NCI-H2171 (cell line): ENCODE results near the gene SH3BP4.

Source experiments
- DNase-seq: peaks from one replicate; lab custom pipeline; 2025; lab: John Stamatoyannopoulos, UW

SH3BP4 gene

DNA sequence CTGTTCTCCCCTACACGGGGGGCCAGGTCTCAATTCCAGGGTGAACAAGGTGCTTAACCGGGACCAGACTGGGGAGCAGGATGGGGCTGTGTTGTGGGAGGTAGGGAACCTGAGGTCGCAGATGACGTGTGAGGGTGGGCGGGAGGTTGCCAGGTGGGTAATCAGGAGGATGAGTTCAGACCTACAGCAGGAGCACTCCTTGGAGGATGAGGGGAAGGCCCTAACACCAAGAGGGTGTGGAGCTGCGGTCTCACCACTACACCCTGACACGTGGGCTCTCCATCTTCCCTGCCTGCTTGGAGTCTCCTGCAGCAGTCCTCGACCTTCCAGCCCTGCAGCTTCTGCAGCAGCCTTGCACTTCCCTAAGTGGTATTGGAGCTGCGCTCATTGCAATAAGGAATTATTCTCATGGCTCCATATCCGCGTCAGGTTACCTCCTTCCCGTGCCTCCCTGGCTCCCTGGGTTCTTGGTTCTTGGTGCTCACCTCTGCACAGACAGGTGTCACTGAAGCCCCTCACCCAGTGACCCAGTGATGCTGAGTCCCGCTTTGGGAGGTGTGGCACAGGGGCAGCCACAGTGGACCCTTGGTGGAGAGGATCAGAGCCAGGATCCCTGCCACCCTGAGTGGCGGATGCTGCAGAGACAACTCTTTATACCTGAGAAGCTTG is 15.5 kb downstream of the SH3BP4 start:
- no peak for DNase-seq

- no peak for DNase-seq
Observed at GRCh38 chr2:234967870-234968208, 16.0 kb downstream of the SH3BP4 start.

DNA sequence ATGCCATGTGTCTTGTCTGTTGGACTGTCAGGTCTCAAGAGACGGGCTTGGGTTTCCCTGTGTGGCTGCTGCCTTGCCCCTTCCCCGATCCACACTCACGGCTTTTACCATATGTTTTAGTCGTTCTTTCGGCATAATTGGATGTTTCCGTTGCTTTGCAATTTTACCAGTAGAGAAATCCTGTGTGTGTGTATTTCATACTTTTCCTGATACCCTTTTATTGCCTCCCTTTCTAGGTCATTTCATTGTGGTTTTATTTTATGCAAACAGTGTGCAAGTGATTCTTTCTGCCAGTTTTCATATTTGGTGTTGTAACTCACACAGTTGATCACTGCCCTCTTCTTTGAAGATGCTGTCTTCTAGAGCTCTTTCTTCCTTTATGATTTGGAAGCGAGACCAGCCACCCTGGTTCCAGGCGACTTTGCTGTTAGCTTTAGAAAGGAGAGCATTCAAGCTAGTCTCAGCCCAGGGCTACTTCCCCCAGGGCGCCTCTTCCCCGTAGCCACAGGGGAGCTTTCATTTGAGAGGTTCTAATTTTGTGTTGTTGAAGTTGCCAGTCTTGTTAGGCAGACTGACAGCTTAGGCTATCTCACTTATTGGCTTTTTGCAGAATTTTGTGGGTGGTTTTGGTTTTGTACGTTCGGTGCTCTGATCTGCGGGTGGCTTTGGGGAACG is 17.0 kb downstream of the SH3BP4 start:
- peak; percentile 62 for DNase-seq

DNA sequence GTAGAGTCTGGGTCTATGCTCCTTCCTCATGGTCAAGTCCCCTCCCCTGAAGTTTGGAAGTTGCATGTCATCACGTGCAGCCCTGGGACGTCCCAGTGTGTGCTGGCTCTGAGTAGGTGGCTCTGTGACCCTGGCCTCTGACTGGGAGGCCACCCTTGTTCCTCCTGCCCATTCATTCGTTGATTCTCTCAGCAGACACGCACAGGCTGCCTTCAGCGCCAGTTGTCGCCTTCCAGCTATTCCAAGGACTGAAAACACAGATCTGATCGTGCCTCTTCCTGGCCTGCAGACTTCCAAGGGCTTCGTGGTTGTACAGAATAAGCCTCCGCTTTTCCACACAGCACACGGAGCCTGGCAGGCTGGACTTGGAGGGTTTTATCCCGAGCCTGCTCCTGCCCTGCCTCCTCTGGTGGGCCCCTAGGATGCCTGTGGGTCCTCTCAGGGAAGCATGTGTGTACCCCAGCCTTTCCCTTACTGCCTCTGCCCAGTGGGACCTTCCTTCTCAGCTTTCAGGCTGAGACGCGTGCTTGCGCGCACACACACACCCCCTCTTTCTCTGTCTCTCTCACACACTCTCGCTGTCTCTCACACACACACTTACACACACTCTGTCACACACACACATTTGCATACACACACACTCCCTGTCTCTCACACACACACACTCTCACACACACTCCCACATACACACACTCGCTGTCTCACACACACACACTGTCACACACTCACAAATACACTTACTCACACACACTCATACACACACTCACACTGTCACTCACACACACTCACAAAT is 17.7 kb downstream of the SH3BP4 start:
- no peak for DNase-seq

DNA sequence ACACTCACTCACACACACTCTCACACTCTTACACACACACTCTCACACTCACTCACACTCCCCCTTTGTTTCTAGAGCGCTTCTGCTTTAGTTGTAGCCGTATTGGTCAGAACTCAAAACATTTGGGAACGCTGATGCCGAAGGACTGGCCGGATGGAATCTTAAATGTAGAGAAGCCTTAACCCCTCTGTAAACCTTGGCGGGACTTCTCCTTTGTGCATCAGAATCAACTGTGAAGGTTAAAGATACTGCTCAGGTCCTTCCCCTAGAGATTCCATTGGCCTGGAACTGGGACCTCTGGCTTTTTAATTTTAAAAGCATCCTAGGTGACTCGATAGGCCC is 18.3 kb downstream of the SH3BP4 start:
- no peak for DNase-seq

DNA sequence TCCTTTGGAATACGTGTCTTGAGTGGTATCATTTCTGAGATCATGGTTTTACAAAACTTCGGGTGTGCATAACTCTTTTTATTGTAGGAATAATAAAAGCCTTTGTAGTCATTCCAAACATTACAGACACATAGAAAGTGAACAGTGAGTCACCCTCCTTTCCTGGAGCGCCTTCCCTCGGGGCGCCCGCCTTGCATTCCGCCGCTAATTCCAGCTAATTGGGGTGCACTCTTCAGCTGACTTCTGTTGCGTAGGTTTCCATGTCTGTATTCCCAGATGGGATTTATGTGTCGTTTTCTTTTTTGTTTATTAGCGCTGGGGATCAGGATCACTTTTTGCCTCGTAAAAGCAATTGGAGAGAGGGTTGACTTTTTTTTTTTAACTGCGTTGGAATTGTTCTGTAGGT is 18.7 kb downstream of the SH3BP4 start:
- DNase-seq: no peak

DNA sequence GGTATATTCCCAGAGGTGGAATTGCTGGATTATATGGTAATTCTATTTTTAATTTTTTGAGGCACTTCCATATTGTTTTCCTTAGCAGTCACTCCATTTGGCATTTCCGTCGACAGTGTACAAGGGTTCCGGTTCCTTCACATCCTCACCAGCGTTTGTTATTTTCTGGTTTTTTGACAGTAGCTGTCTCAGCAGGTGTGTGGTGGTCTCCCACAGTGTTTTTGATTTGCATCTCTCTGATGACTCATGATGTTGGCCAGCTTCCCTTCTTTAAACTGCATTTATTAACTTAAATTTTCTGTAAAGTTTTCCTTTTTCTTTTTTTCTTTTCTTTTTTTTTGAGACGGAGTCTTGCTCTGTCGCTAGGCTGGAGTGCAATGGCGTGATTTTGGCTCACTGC is 19.7 kb downstream of the SH3BP4 start:
- no peak for DNase-seq

GRCh38 chr2:234973008-234973407 is 21.2 kb downstream of the SH3BP4 start:
- DNase-seq: no peak

GRCh38 chr2:234974501-234975385 is 22.9 kb downstream of the SH3BP4 start:
- no peak for DNase-seq

- DNase-seq: no peak
Observed at GRCh38 chr2:234975611-234976010, 23.8 kb downstream of the SH3BP4 start.

GRCh38 chr2:234976479-234977227 is 24.8 kb downstream of the SH3BP4 start:
- DNase-seq: no peak

DNA sequence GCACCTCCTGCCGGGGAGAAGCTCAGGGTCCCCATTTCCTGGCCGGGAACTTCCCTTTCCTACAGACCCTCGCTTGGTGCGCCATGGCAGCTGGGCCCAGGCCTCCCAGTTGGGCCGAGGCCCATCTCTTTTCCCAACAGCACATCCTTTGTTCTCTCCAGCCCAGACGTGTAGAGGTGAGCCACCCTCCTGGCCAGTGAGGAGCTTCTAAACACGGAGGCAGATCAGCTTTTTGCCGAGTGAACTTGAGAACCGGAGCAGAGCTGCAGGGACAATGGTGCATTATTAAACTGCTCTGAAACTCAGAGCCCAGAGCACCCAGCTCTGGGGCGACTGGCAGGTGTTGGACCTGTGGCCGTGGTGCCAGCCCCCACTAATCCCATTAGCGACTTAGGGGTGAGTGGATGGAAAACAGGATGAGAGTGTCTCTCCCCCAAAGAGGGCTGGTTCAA is 25.4 kb downstream of the SH3BP4 start:
- no peak for DNase-seq

DNA sequence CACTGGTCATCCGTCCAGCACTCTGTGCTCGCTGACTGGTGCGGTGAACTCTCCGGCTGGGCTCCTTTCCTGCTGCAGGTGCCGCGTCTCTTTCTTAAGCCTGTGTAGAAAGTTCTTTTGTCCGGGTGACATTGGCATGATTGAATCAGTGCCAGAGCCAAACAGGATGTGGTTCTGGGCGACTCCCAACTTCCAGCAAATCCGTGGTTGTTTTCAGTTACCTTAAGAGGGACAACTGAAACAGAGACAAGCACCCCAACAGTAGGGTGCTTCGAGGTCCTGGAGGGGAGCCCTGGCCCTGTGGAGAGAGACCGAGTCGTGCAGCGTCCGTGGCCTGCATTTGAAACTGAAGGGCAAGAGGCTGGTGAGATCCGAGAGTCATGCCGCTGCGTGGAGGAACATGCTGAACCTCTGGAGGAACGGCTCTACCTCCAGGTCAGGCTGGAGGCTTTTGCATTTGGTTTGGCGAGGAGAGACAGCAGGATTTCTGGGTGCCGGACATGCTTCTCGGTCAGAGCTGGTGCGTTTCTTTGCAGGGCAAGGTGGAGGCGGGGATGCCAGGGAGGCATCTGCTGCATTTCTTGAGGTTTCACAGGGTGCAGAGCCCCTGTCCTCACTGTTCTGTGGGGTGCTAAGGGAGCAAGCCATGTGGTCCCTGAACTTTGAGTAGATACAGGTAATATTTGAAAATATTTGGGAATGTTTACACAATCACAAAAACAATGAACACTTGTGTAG is 26.8 kb downstream of the SH3BP4 start:
- DNase-seq: no peak

DNA sequence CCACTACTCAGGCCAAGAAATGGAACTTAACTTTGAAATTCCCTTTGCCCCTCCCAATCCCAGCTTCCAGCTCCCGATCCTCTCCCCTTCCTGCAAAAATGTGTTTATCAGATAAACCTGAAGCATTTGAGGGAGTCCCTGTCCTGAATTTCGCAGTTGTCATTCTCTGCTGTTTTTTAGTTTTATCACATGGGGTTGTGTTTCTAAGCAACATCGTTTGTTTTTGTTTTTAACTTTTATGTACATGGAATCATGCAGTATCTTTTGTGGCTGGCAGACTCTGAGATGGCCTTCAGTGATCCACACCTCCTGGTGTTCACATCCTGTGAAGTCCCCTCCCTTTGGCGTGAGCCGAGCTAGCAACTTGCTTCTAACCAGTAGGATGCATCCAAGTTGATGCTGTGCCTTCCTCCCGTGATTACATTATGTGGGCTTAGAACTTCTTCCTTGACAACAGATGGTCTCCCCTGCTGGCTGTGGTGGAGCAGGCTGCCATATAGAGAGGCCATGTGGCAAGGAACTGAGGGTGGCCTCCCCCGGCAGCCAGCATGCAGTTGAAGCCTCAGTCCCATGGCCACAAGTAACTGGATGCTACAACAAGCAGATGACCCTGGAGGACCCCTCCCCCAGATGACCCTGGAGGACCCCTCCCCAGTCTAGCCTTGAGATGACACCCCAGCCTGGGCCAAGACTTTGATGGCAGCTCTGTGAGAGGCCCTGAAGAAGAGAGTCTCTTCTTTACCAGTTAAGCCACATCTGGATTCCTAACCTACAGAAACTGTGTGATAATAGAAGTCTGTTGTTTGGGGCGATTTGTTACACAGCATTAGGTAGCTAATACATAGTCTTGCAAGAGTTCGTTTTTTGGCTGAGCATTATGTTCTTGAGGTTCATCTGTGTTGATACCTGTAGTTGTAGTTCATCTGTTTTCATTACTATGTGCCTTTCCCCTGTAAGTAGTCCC is 27.7 kb downstream of the SH3BP4 start:
- no peak for DNase-seq

DNA sequence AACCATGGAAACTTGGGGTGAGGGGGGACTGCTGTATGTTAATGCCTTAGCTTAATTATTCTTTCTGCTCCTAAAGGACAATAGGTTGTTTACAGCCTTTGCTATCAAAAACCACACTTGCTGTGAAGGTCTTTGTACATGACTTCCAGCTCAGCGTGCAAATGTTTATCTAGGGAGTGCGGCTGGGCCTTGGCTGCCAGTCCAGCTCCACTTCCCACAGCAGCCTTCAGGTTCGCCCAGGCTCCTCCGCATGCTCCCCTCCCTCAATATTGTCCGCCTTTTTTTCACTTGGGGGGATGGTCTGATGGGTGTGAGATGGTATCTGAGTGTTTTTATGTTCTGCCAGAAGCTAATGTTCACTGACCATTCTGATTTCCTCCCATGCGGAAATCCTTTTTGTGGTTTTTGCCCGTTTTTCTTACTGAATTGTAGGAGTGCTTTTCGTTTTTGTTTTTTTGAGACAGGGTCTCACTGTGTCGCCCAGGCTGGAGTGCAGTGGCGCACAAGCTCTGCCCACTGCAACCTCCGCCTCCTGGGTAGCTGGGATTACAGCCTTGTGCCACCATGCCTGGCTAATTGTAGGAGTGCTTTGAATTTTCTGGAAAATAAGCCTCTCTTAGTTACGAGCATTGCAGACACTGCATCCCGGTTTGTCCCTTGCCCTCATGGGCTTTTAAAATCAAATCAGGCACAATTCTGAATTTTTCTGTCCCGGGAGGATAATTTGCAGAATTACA is 28.8 kb downstream of the SH3BP4 start:
- no peak for DNase-seq

GRCh38 chr2:234981197-234982095 is 29.6 kb downstream of the SH3BP4 start:
- no peak for DNase-seq

DNA sequence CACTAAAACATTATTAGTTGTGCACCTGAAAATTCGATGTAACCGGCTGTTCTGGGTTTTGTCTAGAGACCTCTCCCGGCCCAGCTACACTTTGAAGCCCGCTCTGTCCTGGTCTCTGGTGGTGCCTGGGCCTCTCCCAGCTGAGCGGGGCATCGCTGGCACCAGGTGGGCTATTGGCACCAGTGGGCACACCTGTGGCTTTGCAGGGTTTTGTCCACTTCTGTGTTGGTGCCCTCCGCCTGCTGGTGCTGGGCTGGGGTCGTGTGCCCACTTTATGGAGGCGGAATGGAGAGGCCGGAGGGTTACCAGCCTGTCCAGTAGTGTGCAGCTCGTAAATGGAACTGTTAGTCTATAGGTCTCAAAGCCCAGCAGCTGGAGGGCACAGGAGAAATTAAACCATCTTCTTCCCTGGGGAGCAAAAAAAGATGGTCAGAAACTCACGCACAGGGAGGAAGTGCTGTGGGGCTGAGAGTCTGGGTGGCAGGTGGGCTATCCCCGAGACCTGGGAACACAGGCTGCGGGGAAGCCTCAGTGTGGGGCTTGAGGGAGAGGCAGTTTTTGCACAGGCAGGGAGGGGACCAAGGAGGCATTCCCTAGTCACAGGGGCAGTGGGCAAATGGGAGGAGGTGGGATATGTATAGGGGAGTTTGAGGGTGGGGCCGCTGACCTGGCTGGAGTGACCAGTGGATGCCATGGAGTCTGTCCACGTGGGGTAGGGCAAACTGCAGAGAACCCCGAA is 30.4 kb downstream of the SH3BP4 start:
- no peak for DNase-seq
